Gastrocnemius medialis (tissue), 4 donors: ENCODE results near the gene SERPINA3.

Experiments used
- CTCF ChIP-seq, 5 experiments: fragments of 450-650 bp in 3 of 5; fragments of 200-600 bp in 2 of 5; sonication (generic) in 2 of 5; IDR thresholded peaks in 4 of 5; conservative IDR thresholded peaks in 1 of 5; 1 replicate in 4 of 5; 2 replicates in 1 of 5; pipeline ENCODE4 v1.5.1; 2016 to 2019; ENCODE audit warnings: antibody characterized with exemption in 5 of 5, mild to moderate bottlenecking in 3 of 5, moderate library complexity in 3 of 5
- POLR2A ChIP-seq, 2 donors: fragments of 450-650 bp; IDR thresholded peaks; one replicate each; pipeline ENCODE4 v1.6.1; 2017; ENCODE audit warnings: antibody characterized with exemption in 2 of 2, mild to moderate bottlenecking in 2 of 2, moderate library complexity in 2 of 2

GRCh38 chr14:94614802-94615201, 2.6 kb downstream of the SERPINA3 start:
- TF ChIP-seq POLR2A (IDR thresholded peaks at IDR 0.05) (no peak), CTCF (IDR thresholded peaks at IDR 0.05 in 4 of 5, conservative IDR thresholded peaks at IDR 0.05 in 1 of 5) (no peak)
